Dermis blood vessel endothelial cell (primary cell): Measurements from ENCODE around the gene GPBP1L1. TPM values are rescaled to one million over a fixed set of nuclear protein-coding genes. Genes with fewer than 3 reads are reported as not detected.

ENCODE experiments used
- DNase-seq: peaks from one replicate; pipeline ENCODE4 v3.0.0; 2010
- total RNA-seq: library from RNA; depleted of rRNA; stranded (reverse); fragments of >200 nt; gene quantifications from 2 replicates; pipeline ENCODE4 v1.2.3, GENCODE V29; 2014

Gene GPBP1L1
- total RNA-seq, 1 donor from 2014 or later = 120 TPM

- DNase-seq = no peak
These were observed 101.3 kb downstream of the GPBP1L1 start for GRCh38 chr1:45585110-45585426.

- peak; percentile 95 for DNase-seq
These were observed 101.8 kb downstream of the GPBP1L1 start for GRCh38 chr1:45584351-45585109.

DNA sequence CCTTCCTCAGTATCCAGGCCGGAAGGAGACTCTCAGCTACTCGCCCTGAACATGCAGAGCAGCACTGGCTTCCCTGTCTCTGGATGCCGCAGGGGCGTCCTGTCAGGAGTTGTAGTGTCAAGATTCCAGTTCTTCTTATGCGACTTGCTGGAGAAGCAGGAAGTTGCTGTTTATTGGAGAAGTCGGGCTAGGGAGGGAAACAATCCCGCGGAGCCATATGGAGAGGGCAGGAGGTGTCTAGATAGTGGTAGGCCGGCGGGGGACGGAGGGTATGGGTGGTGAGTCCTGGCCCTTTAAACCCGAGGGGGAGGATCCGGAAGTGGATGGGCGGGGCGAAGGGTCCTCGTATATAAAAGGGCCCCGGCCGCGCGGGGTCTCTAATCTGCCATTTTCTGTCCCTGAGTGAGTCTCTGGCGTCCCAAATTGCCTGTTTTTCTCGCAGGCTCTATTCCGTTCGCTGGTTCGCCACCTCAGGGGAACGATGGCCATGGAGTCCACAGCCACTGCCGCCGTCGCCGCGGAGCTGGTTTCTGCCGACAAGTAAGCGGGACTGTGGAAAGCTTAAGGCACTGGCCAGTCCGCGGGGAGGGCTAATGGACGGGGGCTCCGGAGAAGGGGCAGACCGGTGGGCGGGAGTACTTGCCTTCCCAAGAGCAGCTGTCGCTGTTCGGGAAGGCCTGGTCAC, 102.5 kb downstream of the GPBP1L1 start, which contains the start of gene NASP:
Gene NASP (plus strand): TSS at position 376 of the 685 bp plus-strand sequence. CDS start 106 bp downstream, at position 482.
- DNase-seq = peak; percentile 85

GRCh38 chr1:45583264-45583665, 103.1 kb downstream of the GPBP1L1 start:
- DNase-seq = peak; percentile 98

Other genes with a start within 250 kb of the GPBP1L1 start
- gene TESK2, start 195.4 kb downstream of the GPBP1L1 start, total RNA-seq = 6.7 and 7.7 TPM in 2 replicates
- gene CCDC163, start 186.5 kb downstream of the GPBP1L1 start, total RNA-seq = 0.23 and 1.0 TPM in 2 replicates
- 0.51 and 1.4 TPM in 2 replicates for gene MMACHC, start 186.2 kb downstream of the GPBP1L1 start, total RNA-seq
- 698 and 775 TPM in 2 replicates for gene PRDX1, start 164.6 kb downstream of the GPBP1L1 start, total RNA-seq
- gene AKR1A1, start 135.7 kb downstream of the GPBP1L1 start, total RNA-seq = 141 and 232 TPM in 2 replicates
- gene NASP, start 102.5 kb downstream of the GPBP1L1 start, total RNA-seq = 88.2 and 114 TPM in 2 replicates
- 1.2 and 1.6 TPM in 2 replicates for gene CCDC17, start 62.5 kb downstream of the GPBP1L1 start, total RNA-seq
- 11.9 and 20.5 TPM in 2 replicates for gene TMEM69, start 1.6 kb upstream of the GPBP1L1 start, total RNA-seq
- gene IPP, start 64.1 kb upstream of the GPBP1L1 start, total RNA-seq = 6.6 and 8.4 TPM in 2 replicates
- gene MAST2, start 117.1 kb upstream of the GPBP1L1 start, total RNA-seq = 17.2 and 21.3 TPM in 2 replicates